Central memory CD4-positive, alpha-beta T cell (primary cell): Measurements from ENCODE around the gene TRAPPC1.
"Not testable (repeated sequence)": the region's sequence is repeated elsewhere in the genome, so short reads cannot be mapped to it uniquely, and the experiment has no call there.

Experiments used
- DNase-seq: peaks from one replicate; pipeline ENCODE4 v3.0.0; 2022
- total RNA-seq, 3 experiments: gene quantifications; one replicate each; lab custom pipeline; 2026; lab: John Stamatoyannopoulos, UW

Gene TRAPPC1
- 8.4 to 9.7 (median 9.1) reads per million in 3 experiments for total RNA-seq

- DNase-seq: peak; percentile 99
These were observed at the start of gene TRAPPC1, which contains the start of gene CNTROB for GRCh38 chr17:7931709-7932482. TSS of gene TRAPPC1 (minus strand) at chr17:7931946. CDS start at chr17:7931829, 117 bp downstream. TSS of gene CNTROB (plus strand) at chr17:7932206. CDS start at chr17:7933080, 874 bp downstream.

- DNase-seq: no peak
These were observed 46.1 kb upstream of the TRAPPC1 start for GRCh38 chr17:7977805-7978204.

GRCh38 chr17:7977039-7977438 lies 45.3 kb upstream of the TRAPPC1 start:
- DNase-seq: no peak

GRCh38 chr17:7974638-7975131 lies 42.9 kb upstream of the TRAPPC1 start:
- DNase-seq: no peak

GRCh38 chr17:7972131-7972785 lies 40.5 kb upstream of the TRAPPC1 start:
- no peak for DNase-seq

GRCh38 chr17:7971651-7972050 lies 39.9 kb upstream of the TRAPPC1 start:
- no peak for DNase-seq

- DNase-seq: no peak
These were observed 37.7 kb upstream of the TRAPPC1 start for GRCh38 chr17:7969433-7969832.

GRCh38 chr17:7967751-7968150 lies 36.0 kb upstream of the TRAPPC1 start:
- no peak for DNase-seq

GRCh38 chr17:7961421-7961820 lies 29.7 kb upstream of the TRAPPC1 start:
- no peak for DNase-seq

GRCh38 chr17:7959503-7960253 lies 27.9 kb upstream of the TRAPPC1 start:
- DNase-seq: no peak

- no peak for DNase-seq
These were observed 24.7 kb upstream of the TRAPPC1 start for GRCh38 chr17:7956228-7956965.

- no peak for DNase-seq
These were observed 23.9 kb upstream of the TRAPPC1 start for GRCh38 chr17:7955414-7956227.

- not testable (repeated sequence) for DNase-seq
These were observed 21.5 kb upstream of the TRAPPC1 start for GRCh38 chr17:7953266-7953665.

GRCh38 chr17:7951143-7951792 lies 19.5 kb upstream of the TRAPPC1 start:
- no peak for DNase-seq

- no peak for DNase-seq
These were observed 18.8 kb upstream of the TRAPPC1 start for GRCh38 chr17:7950578-7950977.

- DNase-seq: no peak
These were observed 15.9 kb upstream of the TRAPPC1 start for GRCh38 chr17:7947651-7948050.

- no peak for DNase-seq
These were observed 14.7 kb upstream of the TRAPPC1 start for GRCh38 chr17:7946441-7946840.

- no peak for DNase-seq
These were observed 13.9 kb upstream of the TRAPPC1 start for GRCh38 chr17:7945651-7946050.

GRCh38 chr17:7944326-7944725 lies 12.6 kb upstream of the TRAPPC1 start:
- no peak for DNase-seq

GRCh38 chr17:7943291-7943690 lies 11.5 kb upstream of the TRAPPC1 start:
- DNase-seq: no peak

- no peak for DNase-seq
These were observed 9.0 kb upstream of the TRAPPC1 start for GRCh38 chr17:7940743-7941142.
